A673 (cell line): ENCODE measurements around the gene SMARCA2. TPM values are rescaled to one million over a fixed set of nuclear protein-coding genes. Genes with fewer than 3 reads are reported as not detected.

Source experiments
- BruUV-seq: library from RNA; stranded (reverse); fragments of 400-500 nt; replicated peaks from 2 replicates; lab custom pipeline; 2021; lab: Mats Ljungman, UMichigan
- CTCF ChIA-PET: fragments of 300-600 bp; sonication (Branson Sonifier 250); formaldehyde crosslinking; loops from one replicate; lab custom pipeline; 2022; ENCODE audit warnings: antibody characterized with exemption; lab: Charles Lee
- POLR2A ChIA-PET: fragments of 300-600 bp; sonication (Branson Sonifier 250); formaldehyde crosslinking; loops from one replicate; lab custom pipeline; 2022; ENCODE audit warnings: antibody characterized with exemption; ENCODE audit not compliant: low non-redundant PET; lab: Charles Lee
- DNase-seq: peaks from one replicate; pipeline ENCODE4 v3.0.0-alpha.2; 2015; ENCODE audit warnings: low spot score
- H3K27ac ChIP-seq: fragments of 200-600 bp; sonication (generic); 2 replicates; pipeline ENCODE4 v1.5.1; 2016; ENCODE audit warnings: mixed run types, low read depth, mild to moderate bottlenecking, mixed read lengths, antibody characterized with exemption, low read length; ENCODE audit not compliant: poor library complexity, severe bottlenecking
- H3K27me3 ChIP-seq: fragments of 200-600 bp; sonication (generic); replicated peaks from 2 replicates; pipeline ENCODE4 v1.6.1; 2017; ENCODE audit warnings: mixed run types, low read depth, mild to moderate bottlenecking, mixed read lengths, antibody characterized with exemption, low read length; ENCODE audit not compliant: insufficient read depth, poor library complexity
- H3K36me3 ChIP-seq: fragments of 200-600 bp; sonication (generic); 2 replicates; pipeline ENCODE4 v1.6.1; 2016; ENCODE audit warnings: mixed run types, mild to moderate bottlenecking, mixed read lengths, antibody characterized with exemption, low read length; ENCODE audit not compliant: insufficient read depth, poor library complexity, severe bottlenecking
- H3K4me1 ChIP-seq: fragments of 200-600 bp; sonication (generic); 2 replicates; pipeline ENCODE4 v1.6.1; 2017; ENCODE audit warnings: mixed run types, mild to moderate bottlenecking, mixed read lengths, antibody characterized with exemption, low read length; ENCODE audit not compliant: insufficient read depth, poor library complexity, severe bottlenecking
- H3K4me3 ChIP-seq: fragments of 200-600 bp; sonication (generic); 2 replicates; pipeline ENCODE4 v1.5.1; 2016; ENCODE audit warnings: low read depth, mixed run types, mild to moderate bottlenecking, mixed read lengths, low read length; ENCODE audit not compliant: poor library complexity, severe bottlenecking
- H3K9me3 ChIP-seq: fragments of 200-600 bp; sonication (generic); 2 replicates; pipeline ENCODE4 v1.6.1; 2016; ENCODE audit warnings: mixed run types, low read depth, mild to moderate bottlenecking, mixed read lengths, antibody characterized with exemption, low read length; ENCODE audit not compliant: poor library complexity, severe bottlenecking
- EZH2 ChIP-seq: fragments of 200-600 bp; sonication (generic); IDR thresholded peaks from 2 replicates; pipeline ENCODE4 v1.6.1; 2017; ENCODE audit warnings: borderline replicate concordance, low read depth, mild to moderate bottlenecking, mixed read lengths, antibody characterized with exemption, low read length; ENCODE audit not compliant: poor library complexity, severe bottlenecking
- intact Hi-C: fragments of 100-400 bp; cut with micrococcal nuclease; formaldehyde crosslinking; loops from one replicate; pipeline ENCODE4 v1.10.0; 2022; ENCODE audit not compliant: unreplicated experiment
- total RNA-seq: library from RNA; stranded (reverse); gene quantifications from 2 replicates; pipeline ENCODE4 v1.2.3, GENCODE V29; 2021
- TF ChIP-seq, protein P1 (sequence below): fragments of 300-800, 200-600 bp; sonication (generic); conservative IDR thresholded peaks from 2 replicates; pipeline ENCODE4 v1.5.1; 2017; ENCODE audit warnings: low read depth, mild to moderate bottlenecking, antibody characterized with exemption, low read length, moderate library complexity, mixed read lengths

Gene SMARCA2
- total RNA-seq, 1 experiment from 2014 or later = 69.0 TPM

DNA sequence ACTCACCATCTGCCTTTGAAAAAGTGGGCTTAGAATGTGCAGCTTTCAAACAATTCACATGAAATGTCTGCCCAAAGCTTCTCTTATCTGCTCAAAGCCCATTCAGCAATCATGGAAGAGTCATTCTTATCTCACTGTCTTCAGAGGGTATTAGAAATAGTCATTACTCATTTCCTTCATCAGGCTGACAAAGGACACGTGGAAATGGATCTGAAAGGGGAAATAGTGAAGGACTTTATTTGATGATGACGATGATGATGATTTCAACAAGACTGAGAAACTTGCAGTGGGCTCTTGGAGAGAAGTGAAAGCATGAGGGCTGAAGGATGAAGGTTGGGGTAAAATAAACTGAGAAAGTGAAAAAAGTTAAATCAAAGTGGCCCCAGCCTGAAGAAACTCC is 194.3 kb downstream of the SMARCA2 start:
- DNase-seq = no peak
- CTCF ChIA-PET = no interaction called here
- Histone ChIP-seq H3K27me3 (no peaks in the 10 kb centered on the region), H3K27ac (no peak overlapping the region), H3K4me1 (peaks cover 7% of the 10 kb centered on the region), H3K4me3 (no peak overlapping the region), H3K9me3 (no peaks in the 10 kb centered on the region), H3K36me3 (no peaks in the 10 kb centered on the region)
- no peak for TF ChIP-seq EZH2
- TF ChIP-seq, protein P1, sequence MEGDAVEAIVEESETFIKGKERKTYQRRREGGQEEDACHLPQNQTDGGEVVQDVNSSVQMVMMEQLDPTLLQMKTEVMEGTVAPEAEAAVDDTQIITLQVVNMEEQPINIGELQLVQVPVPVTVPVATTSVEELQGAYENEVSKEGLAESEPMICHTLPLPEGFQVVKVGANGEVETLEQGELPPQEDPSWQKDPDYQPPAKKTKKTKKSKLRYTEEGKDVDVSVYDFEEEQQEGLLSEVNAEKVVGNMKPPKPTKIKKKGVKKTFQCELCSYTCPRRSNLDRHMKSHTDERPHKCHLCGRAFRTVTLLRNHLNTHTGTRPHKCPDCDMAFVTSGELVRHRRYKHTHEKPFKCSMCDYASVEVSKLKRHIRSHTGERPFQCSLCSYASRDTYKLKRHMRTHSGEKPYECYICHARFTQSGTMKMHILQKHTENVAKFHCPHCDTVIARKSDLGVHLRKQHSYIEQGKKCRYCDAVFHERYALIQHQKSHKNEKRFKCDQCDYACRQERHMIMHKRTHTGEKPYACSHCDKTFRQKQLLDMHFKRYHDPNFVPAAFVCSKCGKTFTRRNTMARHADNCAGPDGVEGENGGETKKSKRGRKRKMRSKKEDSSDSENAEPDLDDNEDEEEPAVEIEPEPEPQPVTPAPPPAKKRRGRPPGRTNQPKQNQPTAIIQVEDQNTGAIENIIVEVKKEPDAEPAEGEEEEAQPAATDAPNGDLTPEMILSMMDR = no peak
- no TSS peak for BruUV-seq
- POLR2A ChIA-PET = no interaction called here
- intact Hi-C loops = no loop called here

DNA sequence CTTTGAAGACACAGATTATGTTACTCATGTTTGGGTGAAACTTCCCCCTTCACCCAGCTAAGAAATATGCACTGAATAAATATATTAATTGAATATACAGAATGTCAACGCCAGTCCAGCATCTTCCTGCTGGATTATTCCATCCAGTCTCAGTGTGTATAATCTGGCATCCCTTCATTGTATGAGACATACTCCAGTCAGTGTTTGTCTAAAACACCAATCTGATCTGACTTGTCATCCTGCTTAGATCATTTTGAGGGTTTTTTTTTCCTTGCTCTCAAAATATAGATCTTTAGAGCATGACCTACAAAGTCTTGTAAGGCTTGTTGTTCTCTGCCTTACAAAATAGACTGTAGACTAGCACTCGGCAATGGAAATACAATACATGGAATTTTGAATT is 195.1 kb downstream of the SMARCA2 start:
- Histone ChIP-seq H3K4me3 (no peak overlapping the region), H3K27me3 (no peaks in the 10 kb centered on the region), H3K9me3 (no peaks in the 10 kb centered on the region), H3K36me3 (no peaks in the 10 kb centered on the region), H3K27ac (no peak overlapping the region), H3K4me1 (peaks cover 15% of the 10 kb centered on the region)
- no peak for TF ChIP-seq EZH2
- TF ChIP-seq, protein P1 = no peak
- BruUV-seq = no TSS peak
- intact Hi-C loops = loop anchor here (10.0 kb wide), 1 partner anchor 195 kb away; the partner anchor contains the start of gene SMARCA2
- POLR2A ChIA-PET = no interaction called here
- CTCF ChIA-PET = no interaction called here
- no peak for DNase-seq

DNA sequence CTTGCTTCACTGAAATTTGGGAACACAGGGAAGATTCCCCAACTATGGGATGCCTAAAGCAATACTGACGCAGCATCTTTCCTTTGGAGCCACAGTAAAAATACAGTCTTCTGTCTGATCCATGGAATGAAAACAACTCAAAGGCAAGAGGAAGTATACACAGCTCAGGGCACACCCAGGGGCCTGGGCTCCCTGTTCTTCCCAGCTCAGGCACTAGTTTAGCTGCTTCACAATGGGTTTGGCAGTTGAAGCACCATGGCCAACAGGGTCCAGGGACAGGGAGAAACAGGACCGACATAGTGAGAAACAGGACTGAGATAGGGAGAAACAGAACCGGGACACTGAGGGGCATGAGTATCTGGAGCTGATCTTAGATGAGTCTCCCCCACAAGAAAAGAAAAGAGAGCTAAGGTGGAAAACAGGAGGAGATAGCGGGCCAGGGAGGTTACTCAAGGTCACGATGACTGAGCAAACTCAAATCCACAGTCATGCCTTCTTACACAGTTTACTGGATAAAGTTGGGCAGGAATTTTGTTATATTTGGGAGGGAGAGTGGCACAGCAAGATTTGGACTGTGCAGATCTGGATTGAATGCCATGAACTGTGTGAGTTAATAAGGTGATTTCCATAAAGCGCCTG is 198.8 kb downstream of the SMARCA2 start:
- no peaks in the 10 kb centered on the region for H3K9me3 ChIP-seq
- H3K36me3 ChIP-seq = no peaks in the 10 kb centered on the region
- DNase-seq = no peak
- H3K27me3 ChIP-seq = no peaks in the 10 kb centered on the region
- no TSS peak for BruUV-seq
- H3K4me3 ChIP-seq = no peak overlapping the region
- intact Hi-C loops = loop anchor here (10.0 kb wide), 1 partner anchor 199 kb away; the partner anchor contains the start of gene SMARCA2
- CTCF ChIA-PET = no interaction called here
- no peak for TF ChIP-seq EZH2
- TF ChIP-seq, protein P1 = no peak
- peaks cover 34% of the 10 kb centered on the region for H3K4me1 ChIP-seq
- H3K27ac ChIP-seq = peak overlapping the region; percentile 22
- POLR2A ChIA-PET = no interaction called here
